HepG2 (cell line): ENCODE results near the gene PLA2G2A. TPM values are rescaled to one million over a fixed set of nuclear protein-coding genes. Genes with fewer than 3 reads are reported as not detected.

Experiments
- ATAC-seq: fragments of 200-7000 bp; cut with Tn5 transposase; 3 replicates; pipeline ENCODE4 v1.9.1; 2020; ENCODE audit warnings: mild to moderate bottlenecking, moderate library complexity
- BruUV-seq: library from RNA; stranded (reverse); fragments of 400-500 nt; replicated peaks from 2 replicates; lab custom pipeline; 2021; lab: Mats Ljungman, UMichigan
- CTCF ChIA-PET: fragments of 300-600 bp; formaldehyde crosslinking; extraction: SDS; loops from one replicate; lab custom pipeline; 2021; ENCODE audit warnings: low total read pairs, inconsistent platforms, low intra/inter-chr PET ratio; lab: Yijun Ruan, JAX
- POLR2A ChIA-PET: fragments of 350-600 bp; sonication (Branson Sonifier 250); formaldehyde crosslinking; loops from one replicate; lab custom pipeline; 2020; ENCODE audit warnings: antibody characterized with exemption, inconsistent platforms; lab: Yijun Ruan, JAX
- DNase-seq: peaks from one replicate; pipeline ENCODE4 v3.0.0-alpha.2; 2015; ENCODE audit warnings: low spot score
- FAIRE-seq: peaks from 3 replicates; lab custom pipeline; 2011; peaks lifted over from hg19 to GRCh38; lab: Jason Lieb, UNC
- H2AFZ ChIP-seq: one replicate; pipeline ENCODE4 v1.6.1; 2011; ENCODE audit warnings: low read length, inconsistent platforms
- H3K27ac ChIP-seq: fragments of 300-600 bp; 3 replicates; pipeline ENCODE4 v1.8.0; 2011; ENCODE audit warnings: mixed run types, mild to moderate bottlenecking, mixed read lengths, low read length, inconsistent platforms; ENCODE audit not compliant: insufficient read depth; ENCODE audit errors: extremely low read length
- H3K27me3 ChIP-seq, 2 experiments: fragments of 200-600 bp in 1 of 2; 2 replicates in 1 of 2; 3 replicates in 1 of 2; pipeline versions ENCODE4 v1.6.0 to v1.8.0; 2011; ENCODE audit warnings: low read length in 2 of 2, mild to moderate bottlenecking in 2 of 2, moderate library complexity in 2 of 2, inconsistent platforms in 1 of 2; ENCODE audit not compliant: insufficient read depth in 2 of 2, control insufficient read depth in 1 of 2
- H3K36me3 ChIP-seq, 2 experiments: fragments of 200-600 bp in 1 of 2; replicated peaks in 1 of 2; 2 replicates in 1 of 2; 3 replicates in 1 of 2; pipeline versions ENCODE4 v1.5.1 to v1.8.0; 2011; ENCODE audit warnings: low read length in 2 of 2, inconsistent platforms in 1 of 2; ENCODE audit not compliant: insufficient read depth in 2 of 2, control insufficient read depth in 1 of 2
- H3K4me1 ChIP-seq: 2 replicates; pipeline ENCODE4 v1.5.1; 2012; ENCODE audit warnings: low read length, inconsistent platforms; ENCODE audit not compliant: insufficient read depth
- H3K4me2 ChIP-seq: 2 replicates; pipeline ENCODE4 v1.6.0; 2011; ENCODE audit warnings: low read depth, low read length, inconsistent platforms
- H3K4me3 ChIP-seq, 3 experiments: fragments of 200-600 bp in 1 of 3; sonication (generic), shearing (Covaris generic) in 1 of 3; replicated peaks in 1 of 3; 2 replicates each; pipeline ENCODE4 v1.5.1; 2011 to 2016; ENCODE audit warnings: low read length in 3 of 3, inconsistent platforms in 2 of 3, low read depth in 2 of 3, mild to moderate bottlenecking in 2 of 3, control low read depth in 1 of 3, mixed read lengths in 1 of 3; ENCODE audit not compliant: insufficient read depth in 1 of 3
- H3K79me2 ChIP-seq: one replicate; pipeline ENCODE4 v1.6.1; 2011; ENCODE audit warnings: low read length, inconsistent platforms; ENCODE audit not compliant: insufficient read depth
- H3K9ac ChIP-seq: 2 replicates; pipeline ENCODE4 v1.6.0; 2011; ENCODE audit warnings: mild to moderate bottlenecking, low read depth, low read length, inconsistent platforms; ENCODE audit not compliant: insufficient read depth
- H3K9me3 ChIP-seq: 2 replicates; pipeline ENCODE4 v1.5.1; 2012; ENCODE audit warnings: mild to moderate bottlenecking, low read length
- H4K20me1 ChIP-seq: 2 replicates; pipeline ENCODE4 v1.6.0; 2011; ENCODE audit warnings: inconsistent platforms, mild to moderate bottlenecking, low read length, moderate library complexity; ENCODE audit not compliant: insufficient read depth
- FOXJ3 ChIP-seq: sonication (generic); formaldehyde crosslinking; IDR thresholded peaks from 2 replicates; pipeline ENCODE4 v1.4.0; 2020; ENCODE audit warnings: missing genetic modification reagents, mild to moderate bottlenecking, borderline replicate concordance
- MAZ ChIP-seq, 2 experiments: sonication (generic) in 1 of 2; formaldehyde crosslinking in 1 of 2; IDR thresholded peaks; 2 replicates each; pipeline versions ENCODE4 v1.5.0 to v1.6.1; 2012 to 2020; ENCODE audit warnings: low read depth in 2 of 2, mild to moderate bottlenecking in 2 of 2, borderline replicate concordance in 1 of 2, improper control_type of control experiment in 1 of 2, low read length in 1 of 2, missing genetic modification reagents in 1 of 2, moderate library complexity in 1 of 2
- NFKB2 ChIP-seq: sonication (generic); formaldehyde crosslinking; IDR thresholded peaks from 2 replicates; pipeline ENCODE4 v1.4.0; 2020; ENCODE audit warnings: missing genetic modification reagents, borderline replicate concordance
- ZKSCAN5 ChIP-seq: sonication (generic); formaldehyde crosslinking; IDR thresholded peaks from 2 replicates; pipeline ENCODE4 v1.5.1; 2020; ENCODE audit warnings: mild to moderate bottlenecking, missing genetic modification reagents
- ZNF160 ChIP-seq: sonication (generic); formaldehyde crosslinking; IDR thresholded peaks from 2 replicates; pipeline ENCODE4 v1.8.0; 2022; ENCODE audit warnings: mild to moderate bottlenecking, inconsistent platforms, missing genetic modification reagents
- WGBS: methylation state at CpG from one replicate; pipeline ENCODE4 v1.1.6; 2017; ENCODE audit warnings: low lambda C conversion rate; 5-methylcytosine and 5-hydroxymethylcytosine counted together
- in situ Hi-C: cut with HindIII; loops from 2 replicates; pipeline ENCODE4 v1.10.0; 2017; ENCODE audit warnings: low pct_unique_long_range_greater_than_20kb; ENCODE audit not compliant: extremely low pct_ligation_motif_present
- intact Hi-C: fragments of 100-400 bp; cut with micrococcal nuclease; formaldehyde crosslinking; loops from one replicate; pipeline ENCODE4 v1.10.0; 2022; ENCODE audit not compliant: unreplicated experiment
- polyA plus RNA-seq, 8 experiments: library from polyadenylated mRNA; depleted of rRNA in 3 of 8; stranded (reverse) in 7 of 8; unstranded in 1 of 8; fragments of >200 nt; fragmentation: Illumina TruSeq in 4 of 8; extraction: Trizol in 4 of 8; gene quantifications; 2 replicates each; pipeline versions ENCODE4 v1.2.1 to v1.2.3, GENCODE V29; 2011 to 2016; ENCODE audit warnings: low read depth in 4 of 8, missing spikeins in 1 of 8, mixed read lengths in 1 of 8; ENCODE audit not compliant: insufficient read depth in 1 of 8
- total RNA-seq, 5 experiments: library from RNA; depleted of rRNA; stranded (reverse); fragments of >200 nt; fragmentation: Illumina TruSeq; extraction: Trizol; gene quantifications; 2 replicates each; pipeline ENCODE4 v1.2.3, GENCODE V29; 2016; ENCODE audit warnings: low read depth in 1 of 5
- TF ChIP-seq, protein P1 (sequence below): sonication (generic); formaldehyde crosslinking; IDR thresholded peaks from 2 replicates; pipeline ENCODE4 v1.5.1; 2020; ENCODE audit warnings: missing genetic modification reagents, mild to moderate bottlenecking, borderline replicate concordance
- TF ChIP-seq, protein P2 (sequence below): sonication (generic); formaldehyde crosslinking; IDR thresholded peaks from 2 replicates; pipeline ENCODE4 v1.8.0; 2022; ENCODE audit warnings: missing genetic modification reagents, mild to moderate bottlenecking, inconsistent platforms, borderline replicate concordance
- TF ChIP-seq, protein P3 (sequence below): IDR thresholded peaks from 2 replicates; pipeline ENCODE4 v1.6.1; 2012; ENCODE audit warnings: inconsistent platforms

The PLA2G2A gene
- total and polyA plus RNA-seq, 2 of the 13 experiments (the other 11 are each of a cell fraction or from before 2014, with no cell fraction given) = 0.35 to 30.3 TPM

DNA sequence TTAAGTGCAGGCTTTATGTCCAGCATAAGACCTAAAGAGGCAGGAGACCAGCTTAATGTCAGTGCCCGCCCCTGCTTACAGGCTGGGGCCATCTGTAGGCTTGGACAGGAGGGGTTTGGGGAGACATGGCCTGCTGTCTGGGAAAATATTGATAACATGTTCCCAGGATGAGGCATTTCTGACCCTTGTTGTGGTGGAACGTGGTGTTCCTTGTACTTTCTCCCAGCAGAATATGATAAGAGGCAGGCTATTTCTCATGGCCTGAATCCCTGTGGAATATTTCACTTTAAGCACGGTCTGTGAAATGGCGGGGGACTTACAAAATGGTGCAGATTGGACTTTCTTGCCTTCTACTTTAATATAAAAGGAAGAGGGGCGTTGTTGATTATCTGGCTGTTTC lies 48.7 kb upstream of the PLA2G2A start:
- Histone ChIP-seq H3K79me2 (no peaks in the 10 kb centered on the region), H3K4me3 (no peak overlapping the region), H3K4me1 (no peaks in the 10 kb centered on the region), H3K9me3 (no peaks in the 10 kb centered on the region), H3K27ac (no peak overlapping the region), H3K4me2 (no peak overlapping the region), H3K9ac (no peak overlapping the region), H3K36me3 (no peaks in the 10 kb centered on the region), H3K27me3 (peaks cover 0 to 22% of the 10 kb centered on the region in 2 experiments; a peak in 4 of 5 replicates), H2AFZ (no peak overlapping the region), H4K20me1 (no peaks in the 10 kb centered on the region)
- in situ Hi-C loops (no loop called here), intact Hi-C loops (no loop called here)
- ChIA-PET CTCF (no interaction called here), POLR2A (no interaction called here)
- TF ChIP-seq MAZ (IDR thresholded peaks at IDR 0.05; ENCODE audit: borderline replicate concordance, low read depth, low read length) (no peak), MAZ (CRISPR knock-in tag; IDR thresholded peaks at IDR 0.05; ENCODE audit: low read depth) (no peak)
- ATAC-seq (no peak), DNase-seq (no peak), FAIRE-seq (no peak)
- no TSS peak for BruUV-seq
- WGBS = 44% methylated on average over 5 of the region's 5 CpGs

DNA sequence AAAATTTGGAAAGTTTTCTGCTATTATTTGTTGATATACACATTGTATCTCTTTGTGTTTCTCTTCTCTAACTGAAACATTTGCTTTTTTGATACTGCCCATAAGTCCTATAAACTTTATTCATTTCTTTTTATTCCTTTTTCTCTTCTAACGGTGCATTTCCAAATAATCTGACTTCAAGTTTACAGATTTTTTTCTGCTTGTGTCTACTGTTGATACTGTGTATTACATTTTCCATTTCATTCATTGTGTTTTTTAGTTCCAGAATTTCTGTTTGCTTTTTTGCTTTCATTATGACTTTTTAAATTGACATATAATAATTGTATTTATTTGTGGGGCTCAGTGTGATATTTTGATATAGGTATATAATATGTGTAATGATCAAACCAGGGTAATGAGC lies 38.3 kb upstream of the PLA2G2A start:
- BruUV-seq = no TSS peak
- 0% methylated on average over 1 of the region's 1 CpG for WGBS
- in situ Hi-C loops = no loop called here

More for the DNA sequence above, 38.3 kb upstream of the PLA2G2A start:
- CTCF ChIA-PET = no interaction called here
- no peak for ATAC-seq
- H4K20me1 ChIP-seq = no peaks in the 10 kb centered on the region
- TF ChIP-seq ZKSCAN5 (CRISPR knock-in tag) (no peak), FOXJ3 (CRISPR knock-in tag) (no peak), NFKB2 (CRISPR knock-in tag) (no peak), ZNF160 (CRISPR knock-in tag) (peak; percentile 66; the same call in 1 of the 2 replicates)
- TF ChIP-seq, protein P1, sequence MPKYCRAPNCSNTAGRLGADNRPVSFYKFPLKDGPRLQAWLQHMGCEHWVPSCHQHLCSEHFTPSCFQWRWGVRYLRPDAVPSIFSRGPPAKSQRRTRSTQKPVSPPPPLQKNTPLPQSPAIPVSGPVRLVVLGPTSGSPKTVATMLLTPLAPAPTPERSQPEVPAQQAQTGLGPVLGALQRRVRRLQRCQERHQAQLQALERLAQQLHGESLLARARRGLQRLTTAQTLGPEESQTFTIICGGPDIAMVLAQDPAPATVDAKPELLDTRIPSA = no peak
- TF ChIP-seq, protein P2, sequence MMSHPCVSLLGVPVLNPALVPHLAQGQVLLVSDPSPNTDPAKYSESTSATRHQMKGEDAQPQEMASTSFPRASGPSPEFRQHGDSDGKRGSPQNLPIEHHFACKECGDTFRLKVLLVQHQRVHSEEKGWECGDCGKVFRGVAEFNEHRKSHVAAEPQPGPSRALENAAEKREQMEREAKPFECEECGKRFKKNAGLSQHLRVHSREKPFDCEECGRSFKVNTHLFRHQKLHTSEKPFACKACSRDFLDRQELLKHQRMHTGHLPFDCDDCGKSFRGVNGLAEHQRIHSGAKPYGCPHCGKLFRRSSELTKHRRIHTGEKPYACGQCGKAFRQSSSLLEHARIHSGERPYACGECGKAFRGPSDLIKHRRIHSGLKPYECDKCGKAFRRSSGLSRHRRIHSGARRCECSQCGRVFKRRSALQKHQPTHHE (CRISPR knock-in tag) = no peak
- TF ChIP-seq, protein P3, sequence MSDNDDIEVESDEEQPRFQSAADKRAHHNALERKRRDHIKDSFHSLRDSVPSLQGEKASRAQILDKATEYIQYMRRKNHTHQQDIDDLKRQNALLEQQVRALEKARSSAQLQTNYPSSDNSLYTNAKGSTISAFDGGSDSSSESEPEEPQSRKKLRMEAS = no peak
- TF ChIP-seq, all 625 proteins: peak for 1
- H3K4me3 ChIP-seq = no peak overlapping the region
- H2AFZ ChIP-seq = no peak overlapping the region
- no peaks in the 10 kb centered on the region for H3K36me3 ChIP-seq
- H3K9me3 ChIP-seq = peaks cover 20% of the 10 kb centered on the region; the same call in 1 of the 2 replicates
- no peak overlapping the region for H3K4me2 ChIP-seq
- POLR2A ChIA-PET = no interaction called here
- H3K27ac ChIP-seq = no peak overlapping the region
- no peak for DNase-seq
- no peaks in the 10 kb centered on the region for H3K4me1 ChIP-seq
- intact Hi-C loops = no loop called here
- no peak for FAIRE-seq
- no peak overlapping the region for H3K9ac ChIP-seq
- no peaks in the 10 kb centered on the region for H3K27me3 ChIP-seq
- H3K79me2 ChIP-seq = no peaks in the 10 kb centered on the region
